HL-60 (cell line): ENCODE results near the gene HSDL2.

Experiments used
- DNase-seq, 2 experiments: peaks; one replicate each; pipeline ENCODE4 v3.0.0-alpha.2; 2010 to 2020; ENCODE audit warnings: low read depth in 1 of 2, low spot score in 1 of 2
- H3K27ac ChIP-seq: fragments of 250-450 bp; sonication (Bioruptor Pico); replicated peaks from 2 replicates; pipeline ENCODE4 v1.5.1; 2020; ENCODE audit warnings: mild to moderate bottlenecking, moderate library complexity
- H3K27me3 ChIP-seq: fragments of 250-450 bp; sonication (Bioruptor Pico); 2 replicates; pipeline ENCODE4 v1.5.1; 2021; ENCODE audit warnings: mild to moderate bottlenecking, moderate library complexity; ENCODE audit not compliant: insufficient read depth, poor library complexity, severe bottlenecking
- H3K4me3 ChIP-seq: replicated peaks from 2 replicates; pipeline ENCODE4 v1.5.1; 2011; ENCODE audit warnings: mild to moderate bottlenecking, control low read depth, low read length; ENCODE audit not compliant: insufficient read depth
- GABPA ChIP-seq: IDR thresholded peaks from 2 replicates; pipeline ENCODE4 v1.6.1; 2012; ENCODE audit warnings: low read depth
- POLR2AphosphoS5 ChIP-seq: IDR thresholded peaks from 2 replicates; pipeline ENCODE4 v1.6.1; 2012; ENCODE audit warnings: low read depth
- SPI1 ChIP-seq: IDR thresholded peaks from 2 replicates; pipeline ENCODE4 v1.6.1; 2012; ENCODE audit warnings: low read depth, mild to moderate bottlenecking, borderline replicate concordance
- TF ChIP-seq, protein P1 (sequence below): IDR thresholded peaks from one replicate; pipeline ENCODE4 v1.5.1; 2011; ENCODE audit warnings: low read length, control low read depth, inconsistent platforms; ENCODE audit not compliant: insufficient read depth
- TF ChIP-seq, protein P2 (sequence below): IDR thresholded peaks from 2 replicates; pipeline ENCODE4 v1.6.1; 2012; ENCODE audit warnings: low read depth; ENCODE audit not compliant: insufficient replicate concordance

Gene HSDL2

DNA sequence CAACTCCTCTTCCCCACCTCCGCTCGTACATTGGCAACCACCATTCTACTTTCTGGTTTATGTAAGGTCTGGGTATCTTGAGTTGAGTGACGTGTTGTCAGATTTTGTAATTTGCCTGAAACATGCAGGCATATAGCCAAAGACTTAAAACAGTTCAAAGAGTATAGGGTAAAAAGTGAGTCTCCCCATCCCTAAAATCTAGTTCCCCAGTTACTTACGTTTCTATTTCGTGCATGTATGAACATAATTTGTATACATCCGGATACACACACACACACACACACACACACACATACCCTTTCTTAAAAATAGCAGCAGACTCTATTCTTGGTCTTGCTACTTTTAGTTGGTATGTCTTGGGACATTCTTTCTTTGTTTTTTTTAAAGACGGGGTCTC lies 915 bp downstream of the HSDL2 start:
- Histone ChIP-seq H3K27ac (peak overlapping the region; percentile 74), H3K4me3 (peak overlapping the region; percentile 88), H3K27me3 (no peaks in the 10 kb centered on the region)
- TF ChIP-seq, protein P1, sequence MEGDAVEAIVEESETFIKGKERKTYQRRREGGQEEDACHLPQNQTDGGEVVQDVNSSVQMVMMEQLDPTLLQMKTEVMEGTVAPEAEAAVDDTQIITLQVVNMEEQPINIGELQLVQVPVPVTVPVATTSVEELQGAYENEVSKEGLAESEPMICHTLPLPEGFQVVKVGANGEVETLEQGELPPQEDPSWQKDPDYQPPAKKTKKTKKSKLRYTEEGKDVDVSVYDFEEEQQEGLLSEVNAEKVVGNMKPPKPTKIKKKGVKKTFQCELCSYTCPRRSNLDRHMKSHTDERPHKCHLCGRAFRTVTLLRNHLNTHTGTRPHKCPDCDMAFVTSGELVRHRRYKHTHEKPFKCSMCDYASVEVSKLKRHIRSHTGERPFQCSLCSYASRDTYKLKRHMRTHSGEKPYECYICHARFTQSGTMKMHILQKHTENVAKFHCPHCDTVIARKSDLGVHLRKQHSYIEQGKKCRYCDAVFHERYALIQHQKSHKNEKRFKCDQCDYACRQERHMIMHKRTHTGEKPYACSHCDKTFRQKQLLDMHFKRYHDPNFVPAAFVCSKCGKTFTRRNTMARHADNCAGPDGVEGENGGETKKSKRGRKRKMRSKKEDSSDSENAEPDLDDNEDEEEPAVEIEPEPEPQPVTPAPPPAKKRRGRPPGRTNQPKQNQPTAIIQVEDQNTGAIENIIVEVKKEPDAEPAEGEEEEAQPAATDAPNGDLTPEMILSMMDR = no peak
- TF ChIP-seq SPI1 = no peak
- no peak for TF ChIP-seq POLR2AphosphoS5
- TF ChIP-seq GABPA = no peak
- TF ChIP-seq, protein P2, sequence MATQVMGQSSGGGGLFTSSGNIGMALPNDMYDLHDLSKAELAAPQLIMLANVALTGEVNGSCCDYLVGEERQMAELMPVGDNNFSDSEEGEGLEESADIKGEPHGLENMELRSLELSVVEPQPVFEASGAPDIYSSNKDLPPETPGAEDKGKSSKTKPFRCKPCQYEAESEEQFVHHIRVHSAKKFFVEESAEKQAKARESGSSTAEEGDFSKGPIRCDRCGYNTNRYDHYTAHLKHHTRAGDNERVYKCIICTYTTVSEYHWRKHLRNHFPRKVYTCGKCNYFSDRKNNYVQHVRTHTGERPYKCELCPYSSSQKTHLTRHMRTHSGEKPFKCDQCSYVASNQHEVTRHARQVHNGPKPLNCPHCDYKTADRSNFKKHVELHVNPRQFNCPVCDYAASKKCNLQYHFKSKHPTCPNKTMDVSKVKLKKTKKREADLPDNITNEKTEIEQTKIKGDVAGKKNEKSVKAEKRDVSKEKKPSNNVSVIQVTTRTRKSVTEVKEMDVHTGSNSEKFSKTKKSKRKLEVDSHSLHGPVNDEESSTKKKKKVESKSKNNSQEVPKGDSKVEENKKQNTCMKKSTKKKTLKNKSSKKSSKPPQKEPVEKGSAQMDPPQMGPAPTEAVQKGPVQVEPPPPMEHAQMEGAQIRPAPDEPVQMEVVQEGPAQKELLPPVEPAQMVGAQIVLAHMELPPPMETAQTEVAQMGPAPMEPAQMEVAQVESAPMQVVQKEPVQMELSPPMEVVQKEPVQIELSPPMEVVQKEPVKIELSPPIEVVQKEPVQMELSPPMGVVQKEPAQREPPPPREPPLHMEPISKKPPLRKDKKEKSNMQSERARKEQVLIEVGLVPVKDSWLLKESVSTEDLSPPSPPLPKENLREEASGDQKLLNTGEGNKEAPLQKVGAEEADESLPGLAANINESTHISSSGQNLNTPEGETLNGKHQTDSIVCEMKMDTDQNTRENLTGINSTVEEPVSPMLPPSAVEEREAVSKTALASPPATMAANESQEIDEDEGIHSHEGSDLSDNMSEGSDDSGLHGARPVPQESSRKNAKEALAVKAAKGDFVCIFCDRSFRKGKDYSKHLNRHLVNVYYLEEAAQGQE = no peak
- DNase-seq = peak in 1 of 2 experiments; percentile 24

DNA sequence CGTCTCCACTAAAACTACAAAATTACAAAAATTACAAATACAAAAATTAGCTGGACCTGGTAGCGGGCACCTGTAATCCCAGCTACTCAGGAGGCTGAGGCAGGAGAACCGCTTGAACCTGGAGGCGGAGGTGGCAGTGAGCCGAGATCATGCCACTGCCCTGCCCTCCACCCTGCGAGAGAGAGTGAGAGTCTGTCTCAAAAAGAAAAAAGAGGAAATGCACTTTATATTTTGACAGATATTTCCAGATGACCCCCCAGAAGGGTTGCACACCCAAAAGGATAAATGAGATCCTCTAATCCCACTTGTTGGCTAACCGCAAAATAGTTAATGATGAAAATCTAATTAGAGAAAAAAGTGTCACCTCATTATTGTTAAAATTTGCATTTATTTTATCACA lies 2.2 kb downstream of the HSDL2 start:
- H3K27me3 ChIP-seq = no peaks in the 10 kb centered on the region
- H3K4me3 ChIP-seq = no peak overlapping the region
- DNase-seq = no peak
- TF ChIP-seq POLR2AphosphoS5 = no peak
- peak; percentile 57; the same call in 1 of the 2 replicates for TF ChIP-seq SPI1
- no peak overlapping the region for H3K27ac ChIP-seq

DNA sequence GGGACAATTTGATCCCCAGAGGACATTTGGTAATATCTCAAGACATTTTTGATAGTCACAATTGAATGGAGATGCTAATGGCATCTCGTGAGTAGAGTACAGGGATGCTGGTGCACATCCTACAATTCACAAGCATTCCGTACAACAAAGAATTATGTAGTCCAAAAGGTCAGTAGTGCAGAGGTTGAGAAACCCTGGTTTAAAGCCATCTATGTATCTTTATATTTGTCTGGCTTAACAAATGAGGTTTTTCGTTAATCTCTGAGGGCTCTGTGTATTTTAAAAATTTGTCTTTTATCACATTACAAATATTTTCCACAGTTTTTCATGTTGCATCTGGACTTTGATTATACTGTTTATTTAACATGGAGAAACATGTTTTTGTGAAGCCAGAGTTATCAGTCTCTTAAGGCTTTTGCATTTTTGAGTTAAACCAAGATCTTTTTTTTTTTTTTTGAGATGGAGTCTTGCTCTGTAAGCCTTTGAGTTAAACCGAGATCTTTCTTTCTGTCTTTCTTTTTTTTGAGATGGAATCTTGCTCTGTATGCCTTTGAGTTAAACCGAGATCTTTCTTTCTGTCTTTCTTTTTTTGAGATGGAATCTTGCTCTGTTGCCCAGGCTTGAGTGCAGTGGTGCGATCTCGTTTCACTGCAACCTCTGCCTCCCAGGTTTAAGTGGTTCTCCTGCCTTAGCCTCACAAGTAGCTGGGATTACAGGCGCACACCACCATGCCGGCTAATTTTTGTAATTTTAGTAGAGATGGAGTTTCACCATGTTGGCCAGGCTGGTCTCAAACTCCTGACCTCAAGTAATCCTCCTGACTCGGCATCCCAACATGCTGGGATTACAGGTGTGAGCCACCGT lies 2.8 kb downstream of the HSDL2 start:
- Histone ChIP-seq H3K4me3 (no peak overlapping the region), H3K27ac (no peak overlapping the region), H3K27me3 (no peaks in the 10 kb centered on the region)
- no peak for TF ChIP-seq GABPA
- TF ChIP-seq, protein P1 = no peak
- TF ChIP-seq, protein P2 = no peak
- no peak for TF ChIP-seq SPI1
- DNase-seq = no peak

DNA sequence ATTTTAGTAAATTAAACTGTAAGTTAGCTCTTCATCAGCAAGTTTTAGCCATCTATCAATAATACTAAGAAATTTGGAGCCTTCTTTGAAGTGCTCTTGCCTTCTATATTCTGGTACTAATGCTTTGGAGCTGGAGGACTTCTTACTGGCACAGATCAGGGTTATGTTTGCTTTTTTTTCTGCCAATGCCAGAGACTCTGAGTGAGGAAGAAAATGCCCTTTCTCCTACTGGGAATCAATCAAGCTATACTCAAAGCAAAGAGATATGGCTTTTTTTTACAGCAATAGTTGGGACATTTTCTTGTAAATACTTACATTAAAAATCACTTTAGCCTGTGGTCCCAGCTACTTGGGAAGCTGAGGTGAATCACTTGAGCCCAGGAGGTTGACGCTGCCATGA lies 4.3 kb downstream of the HSDL2 start:
- no peak overlapping the region for H3K4me3 ChIP-seq
- no peak for DNase-seq
- TF ChIP-seq GABPA (no peak), POLR2AphosphoS5 (no peak), SPI1 (no peak)
- TF ChIP-seq, protein P1 = no peak
- TF ChIP-seq, protein P2 = no peak
- H3K27me3 ChIP-seq = no peaks in the 10 kb centered on the region
- H3K27ac ChIP-seq = no peak overlapping the region
